ENCODE results near the gene ANGPTL2.
"Not testable (repeated sequence)": the region's sequence is repeated elsewhere in the genome, so short reads cannot be mapped to it uniquely, and the experiment has no call there.

ANGPTL2 gene

DNA sequence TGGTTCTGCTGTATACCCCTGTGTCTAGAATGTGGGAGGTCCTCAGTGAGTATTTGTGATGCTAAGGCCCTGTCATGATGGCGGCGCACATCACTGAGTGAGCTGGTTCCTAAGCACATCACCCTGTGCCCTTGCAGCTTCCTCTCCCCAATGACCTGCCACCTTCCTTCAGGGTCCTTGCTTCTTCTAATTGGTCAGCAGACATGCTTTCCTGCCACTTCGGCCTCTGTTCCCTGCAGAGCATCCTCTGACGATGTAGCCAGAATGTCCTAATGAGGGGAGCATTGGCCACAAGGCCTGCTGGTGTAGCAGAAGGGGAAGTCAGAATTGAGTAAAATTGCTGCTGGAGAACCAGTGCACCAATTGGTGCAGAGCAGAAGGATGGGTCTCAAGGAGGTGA is 31.1 kb upstream of the ANGPTL2 start:
- H3K9ac ChIP-seq (ENCODE audit: low read depth, low read length): no peak overlapping the region
- H3K36me3 ChIP-seq (ENCODE audit: insufficient read depth, low read depth, low read length): no peaks in the 10 kb centered on the region
- H3K27ac ChIP-seq (ENCODE audit: low read length): no peak overlapping the region
- no peaks in the 10 kb centered on the region for H3K4me1 ChIP-seq (ENCODE audit: insufficient read depth, low read length)
- H3K9me3 ChIP-seq (ENCODE audit: insufficient read depth, low read depth, low read length): no peaks in the 10 kb centered on the region
- no peaks in the 10 kb centered on the region for H3K27me3 ChIP-seq (ENCODE audit: insufficient read depth, low read length)
- no peak overlapping the region for H3K4me3 ChIP-seq (ENCODE audit: low read length)

DNA sequence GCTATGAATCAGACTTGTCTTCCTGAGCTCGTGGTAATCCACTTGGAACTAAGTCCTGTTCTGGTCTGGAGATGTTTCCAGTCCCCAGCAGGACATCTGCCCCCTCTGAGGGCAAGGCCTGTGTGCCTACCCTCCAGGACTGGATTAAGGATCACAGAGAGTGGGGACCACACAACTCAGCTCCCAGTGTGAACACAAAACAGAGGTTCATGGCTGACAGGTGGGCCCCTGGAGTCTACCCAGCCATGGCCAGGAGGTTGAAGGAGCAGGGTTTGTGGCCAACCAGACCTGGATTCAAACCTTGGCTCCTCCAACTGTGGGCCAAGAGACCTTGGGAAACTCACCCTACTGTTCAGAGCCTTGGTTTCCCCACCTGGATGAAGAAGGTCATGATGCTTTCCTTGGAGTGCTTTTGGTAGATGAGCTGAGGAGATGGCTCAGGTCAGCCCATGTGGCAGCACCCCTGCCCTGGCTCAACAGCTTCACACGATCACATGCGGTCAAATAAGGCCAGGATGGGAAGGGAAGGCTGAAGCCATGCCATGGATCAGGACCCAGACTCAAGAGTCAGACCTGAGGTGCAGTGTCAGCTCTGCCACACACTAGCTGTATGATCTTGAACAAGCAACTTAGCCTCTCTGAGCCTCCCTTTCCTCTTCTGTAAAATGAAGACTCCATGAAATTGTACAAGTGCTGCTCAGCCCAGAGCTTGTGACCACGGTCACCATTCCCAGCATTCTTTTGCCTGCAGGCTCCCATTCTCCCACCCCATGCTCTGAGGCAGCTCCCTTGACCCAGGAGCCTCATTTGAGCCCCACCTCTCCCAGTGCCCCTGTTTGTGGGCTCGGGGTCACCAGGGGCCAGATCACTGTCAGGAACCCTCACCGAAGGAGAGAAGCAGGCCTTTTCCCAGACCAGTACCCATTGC is 27.3 kb upstream of the ANGPTL2 start:
- no peaks in the 10 kb centered on the region for H3K36me3 ChIP-seq (ENCODE audit: insufficient read depth, low read depth, low read length)
- H3K4me1 ChIP-seq (ENCODE audit: insufficient read depth, low read length): no peaks in the 10 kb centered on the region
- no peaks in the 10 kb centered on the region for H3K27me3 ChIP-seq (ENCODE audit: insufficient read depth, low read length)
- H3K27ac ChIP-seq (ENCODE audit: low read length): no peak overlapping the region
- no peak overlapping the region for H3K9ac ChIP-seq (ENCODE audit: low read depth, low read length)
- no peak overlapping the region for H3K4me3 ChIP-seq (ENCODE audit: low read length)
- H3K9me3 ChIP-seq (ENCODE audit: insufficient read depth, low read depth, low read length): no peaks in the 10 kb centered on the region

DNA sequence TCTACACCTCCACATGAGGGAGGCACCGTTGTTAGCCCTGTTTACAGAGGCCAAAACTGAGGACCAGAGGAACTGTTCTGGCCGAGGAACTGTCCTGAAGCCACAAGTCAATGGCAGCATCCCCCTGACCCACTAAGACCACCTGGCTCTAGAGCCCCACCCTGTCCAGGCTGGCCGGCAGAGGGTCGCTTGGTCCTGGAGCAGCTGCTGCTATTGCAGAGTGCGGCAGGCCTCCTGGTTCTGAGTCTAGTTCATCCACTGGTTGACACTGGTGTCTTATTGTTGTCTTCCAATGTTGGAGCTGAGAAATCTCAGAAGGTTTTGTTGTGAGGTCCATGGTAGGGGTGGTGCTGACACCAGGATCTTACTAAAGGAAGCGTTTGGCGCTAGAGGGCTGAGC is 26.6 kb upstream of the ANGPTL2 start:
- Histone ChIP-seq H3K27ac (ENCODE audit: low read length) (no peak overlapping the region), H3K9me3 (ENCODE audit: insufficient read depth, low read depth, low read length) (no peaks in the 10 kb centered on the region), H3K9ac (ENCODE audit: low read depth, low read length) (no peak overlapping the region), H3K27me3 (ENCODE audit: insufficient read depth, low read length) (no peaks in the 10 kb centered on the region), H3K4me3 (ENCODE audit: low read length) (no peak overlapping the region), H3K4me1 (ENCODE audit: insufficient read depth, low read length) (no peaks in the 10 kb centered on the region), H3K36me3 (ENCODE audit: insufficient read depth, low read depth, low read length) (no peaks in the 10 kb centered on the region)

DNA sequence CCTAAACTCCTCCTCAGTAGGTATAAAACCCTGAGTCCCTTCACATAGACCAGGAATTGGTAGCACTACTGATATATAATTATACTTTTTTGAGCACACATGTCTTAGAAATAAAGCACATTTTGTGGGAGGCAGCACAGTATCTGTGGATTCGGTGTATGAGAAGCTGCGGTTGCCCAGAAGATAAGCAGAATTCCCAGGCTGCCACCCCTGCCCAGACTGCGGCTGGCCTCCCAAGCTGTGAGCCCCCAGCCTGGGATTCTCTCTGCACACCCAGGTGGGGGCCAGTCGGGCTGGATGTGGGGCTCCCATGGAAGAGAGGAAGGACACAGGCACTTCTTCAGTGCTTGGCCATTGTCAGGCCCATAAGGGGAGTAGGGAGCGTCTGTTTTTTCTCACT is 25.6 kb upstream of the ANGPTL2 start:
- Histone ChIP-seq H3K4me3 (ENCODE audit: low read length) (no peak overlapping the region), H3K36me3 (ENCODE audit: insufficient read depth, low read depth, low read length) (no peaks in the 10 kb centered on the region), H3K9ac (ENCODE audit: low read depth, low read length) (no peak overlapping the region), H3K9me3 (ENCODE audit: insufficient read depth, low read depth, low read length) (no peaks in the 10 kb centered on the region), H3K27me3 (ENCODE audit: insufficient read depth, low read length) (no peaks in the 10 kb centered on the region), H3K4me1 (ENCODE audit: insufficient read depth, low read length) (no peaks in the 10 kb centered on the region; the same call in 1 of the 2 replicates), H3K27ac (ENCODE audit: low read length) (no peak overlapping the region)

DNA sequence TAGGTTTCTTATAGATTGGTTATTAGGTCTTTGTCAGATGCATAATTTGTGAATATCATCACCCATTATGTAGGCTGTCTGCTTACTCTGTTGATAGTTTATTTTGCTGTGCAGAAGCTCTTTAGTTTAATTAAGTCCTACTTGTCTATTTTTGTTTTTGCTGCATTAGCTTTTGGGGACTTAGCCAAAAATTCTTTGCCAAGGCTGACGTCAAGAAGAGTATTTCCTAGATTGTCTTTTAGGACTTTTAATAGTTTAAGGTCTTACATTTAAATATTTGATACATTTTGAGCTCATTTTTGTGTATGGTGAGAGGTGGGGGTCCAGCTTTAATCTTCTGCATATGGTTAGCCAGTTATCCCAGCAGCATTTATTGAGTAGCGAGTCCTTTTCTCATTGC is 24.8 kb upstream of the ANGPTL2 start:
- Histone ChIP-seq H3K9me3 (ENCODE audit: insufficient read depth, low read depth, low read length) (no peaks in the 10 kb centered on the region), H3K27me3 (ENCODE audit: insufficient read depth, low read length) (no peaks in the 10 kb centered on the region), H3K4me1 (ENCODE audit: insufficient read depth, low read length) (peaks cover 5% of the 10 kb centered on the region; the same call in 1 of the 2 replicates), H3K9ac (ENCODE audit: low read depth, low read length) (no peak overlapping the region), H3K4me3 (ENCODE audit: low read length) (no peak overlapping the region), H3K36me3 (ENCODE audit: insufficient read depth, low read depth, low read length) (no peaks in the 10 kb centered on the region), H3K27ac (ENCODE audit: low read length) (no peak overlapping the region)

DNA sequence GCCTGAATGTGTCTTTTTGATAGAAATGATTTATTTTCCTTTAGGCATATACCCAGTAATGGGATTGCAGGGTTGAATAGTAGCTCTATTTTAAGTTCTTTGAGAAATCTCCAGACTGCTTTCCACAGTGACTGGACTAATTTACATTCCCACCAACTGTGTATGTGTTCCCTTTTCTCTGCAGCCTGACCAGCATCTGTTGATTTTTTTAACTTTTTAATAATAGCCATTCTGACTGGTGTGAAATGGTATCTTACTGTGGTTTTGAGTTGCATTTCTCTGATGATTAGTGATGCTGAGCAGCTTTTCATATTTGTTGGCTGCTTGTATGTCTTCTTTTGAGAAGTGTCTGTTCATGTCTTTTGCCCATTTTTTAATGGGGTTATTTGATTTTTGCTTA is 24.4 kb upstream of the ANGPTL2 start:
- not testable (repeated sequence) for H3K9ac ChIP-seq (ENCODE audit: low read depth, low read length); H3K27me3 ChIP-seq (ENCODE audit: insufficient read depth, low read length); H3K36me3 ChIP-seq (ENCODE audit: insufficient read depth, low read depth, low read length); H3K4me3 ChIP-seq (ENCODE audit: low read length); H3K27ac ChIP-seq (ENCODE audit: low read length); H3K9me3 ChIP-seq (ENCODE audit: insufficient read depth, low read depth, low read length); H3K4me1 ChIP-seq (ENCODE audit: insufficient read depth, low read length)

DNA sequence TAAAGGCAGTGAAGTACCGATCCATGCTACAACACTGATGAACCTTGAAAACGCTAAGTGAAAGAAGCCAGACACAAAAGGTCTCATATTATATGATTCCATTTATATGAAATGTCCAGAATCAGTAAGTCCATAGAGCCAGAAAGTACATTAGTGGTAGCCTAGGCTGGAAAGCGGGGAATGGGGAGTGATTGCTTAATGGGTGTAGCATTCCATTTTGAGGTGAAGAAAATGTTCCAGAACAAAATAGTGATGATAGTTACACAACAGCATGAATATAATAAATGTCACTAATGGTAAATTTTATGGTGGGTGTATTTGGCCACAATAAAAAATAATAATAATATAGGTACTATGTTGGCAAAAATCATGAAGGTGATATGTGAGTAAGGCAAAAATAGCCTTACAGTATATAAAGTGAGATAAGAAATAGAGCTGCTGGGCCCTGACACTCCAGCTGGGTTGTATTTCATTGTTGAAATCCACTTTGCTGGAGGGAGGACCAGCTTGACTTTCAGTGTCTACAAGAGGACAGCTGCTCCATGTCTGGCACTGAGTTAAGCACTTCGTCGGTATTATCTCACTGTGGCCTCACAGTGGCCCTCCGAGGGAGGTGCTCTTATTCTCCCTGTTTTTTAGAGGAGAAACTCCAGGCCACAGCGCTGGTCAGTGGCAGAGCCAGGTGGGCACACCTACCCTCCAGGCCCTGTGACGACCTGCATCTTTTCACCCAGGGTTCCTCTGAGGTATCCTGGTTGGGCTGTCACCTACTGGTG is 22.4 kb upstream of the ANGPTL2 start:
- no peak overlapping the region for H3K4me3 ChIP-seq (ENCODE audit: low read length)
- no peaks in the 10 kb centered on the region for H3K27me3 ChIP-seq (ENCODE audit: insufficient read depth, low read length)
- H3K9ac ChIP-seq (ENCODE audit: low read depth, low read length): no peak overlapping the region
- H3K27ac ChIP-seq (ENCODE audit: low read length): no peak overlapping the region
- peaks cover 8% of the 10 kb centered on the region; the same call in 1 of the 2 replicates for H3K4me1 ChIP-seq (ENCODE audit: insufficient read depth, low read length)
- H3K36me3 ChIP-seq (ENCODE audit: insufficient read depth, low read depth, low read length): no peaks in the 10 kb centered on the region
- H3K9me3 ChIP-seq (ENCODE audit: insufficient read depth, low read depth, low read length): no peaks in the 10 kb centered on the region

DNA sequence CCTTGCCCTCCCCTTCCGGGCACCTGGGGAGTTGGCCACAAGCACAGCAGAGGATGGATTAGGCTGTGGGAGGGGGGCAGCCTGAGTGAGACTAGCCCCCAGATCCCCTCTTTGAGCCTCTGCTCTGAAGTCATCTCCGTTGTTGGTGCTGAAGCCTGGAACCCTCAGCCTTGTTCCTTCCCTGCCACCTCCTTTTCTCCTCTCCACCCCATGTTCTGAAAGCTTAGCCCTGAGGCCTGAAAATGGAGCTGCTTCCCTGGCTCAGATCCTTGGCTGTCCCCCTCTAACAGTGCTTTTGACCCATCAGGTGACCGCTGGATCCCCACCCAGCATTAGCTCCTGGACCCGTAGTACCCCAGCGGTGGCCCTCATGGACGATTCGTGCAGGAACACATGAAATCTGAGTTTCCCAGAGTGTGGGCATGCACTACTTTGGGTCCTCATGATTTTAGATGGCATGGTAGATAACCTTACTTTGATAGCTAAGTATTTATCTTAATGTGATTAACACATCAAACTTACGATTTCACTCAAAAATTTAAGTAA is 21.6 kb upstream of the ANGPTL2 start:
- Histone ChIP-seq H3K9me3 (ENCODE audit: insufficient read depth, low read depth, low read length) (no peaks in the 10 kb centered on the region), H3K27me3 (ENCODE audit: insufficient read depth, low read length) (no peaks in the 10 kb centered on the region), H3K4me3 (ENCODE audit: low read length) (no peak overlapping the region), H3K36me3 (ENCODE audit: insufficient read depth, low read depth, low read length) (no peaks in the 10 kb centered on the region), H3K9ac (ENCODE audit: low read depth, low read length) (no peak overlapping the region), H3K4me1 (ENCODE audit: insufficient read depth, low read length) (peaks cover 8% of the 10 kb centered on the region; the same call in 1 of the 2 replicates), H3K27ac (ENCODE audit: low read length) (no peak overlapping the region)

DNA sequence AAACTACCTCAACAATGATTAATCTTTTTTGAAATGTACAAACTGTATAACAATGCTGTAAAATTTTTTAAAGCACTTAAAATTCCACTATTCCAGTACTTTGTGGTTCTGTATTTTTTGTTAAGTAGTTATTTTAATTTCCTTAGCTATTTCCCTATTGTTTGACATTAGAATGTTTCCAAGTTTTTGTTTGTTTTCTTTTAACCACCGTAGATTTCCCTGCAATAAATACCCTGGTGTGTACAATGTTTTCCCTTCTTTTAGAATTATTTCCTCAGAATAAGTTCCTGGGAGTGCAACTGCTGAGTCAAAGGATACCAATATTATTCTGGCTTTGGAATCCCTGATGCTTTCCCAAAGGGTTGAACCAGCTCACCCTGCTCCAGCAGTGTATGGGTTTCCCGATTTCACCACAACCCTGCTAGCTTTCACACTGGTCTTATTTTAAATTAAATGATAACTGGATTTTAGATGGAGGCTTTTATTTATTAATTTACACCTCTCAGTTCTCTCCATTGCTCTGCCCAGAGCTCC is 20.6 kb upstream of the ANGPTL2 start:
- Histone ChIP-seq H3K9ac (ENCODE audit: low read depth, low read length) (no peak overlapping the region), H3K27me3 (ENCODE audit: insufficient read depth, low read length) (no peaks in the 10 kb centered on the region), H3K4me3 (ENCODE audit: low read length) (no peak overlapping the region), H3K36me3 (ENCODE audit: insufficient read depth, low read depth, low read length) (no peaks in the 10 kb centered on the region), H3K9me3 (ENCODE audit: insufficient read depth, low read depth, low read length) (no peaks in the 10 kb centered on the region), H3K4me1 (ENCODE audit: insufficient read depth, low read length) (peaks cover 8% of the 10 kb centered on the region; the same call in 1 of the 2 replicates), H3K27ac (ENCODE audit: low read length) (no peak overlapping the region)

DNA sequence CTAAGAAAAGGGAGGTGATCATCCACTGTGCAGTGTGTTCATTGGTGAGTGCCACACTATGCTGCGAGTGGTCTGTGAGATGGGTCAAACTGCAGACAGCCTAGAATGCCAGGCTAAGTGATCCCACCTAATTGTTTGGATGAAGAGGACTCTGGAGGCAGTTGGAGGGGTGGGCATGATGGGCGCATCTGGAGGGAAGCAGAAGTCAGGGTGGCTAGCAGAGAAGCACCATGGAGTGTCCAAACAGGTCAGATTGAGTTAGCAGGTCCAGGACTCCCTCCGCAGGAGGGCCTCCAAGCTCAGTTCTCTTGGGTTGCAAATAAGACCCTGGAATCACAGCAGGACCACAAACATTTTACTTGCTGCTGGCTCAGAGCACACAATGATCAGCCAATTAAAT is 19.9 kb upstream of the ANGPTL2 start:
- Histone ChIP-seq H3K4me1 (ENCODE audit: insufficient read depth, low read length) (peaks cover 8% of the 10 kb centered on the region; the same call in 1 of the 2 replicates), H3K4me3 (ENCODE audit: low read length) (no peak overlapping the region), H3K27me3 (ENCODE audit: insufficient read depth, low read length) (no peaks in the 10 kb centered on the region), H3K9me3 (ENCODE audit: insufficient read depth, low read depth, low read length) (no peaks in the 10 kb centered on the region), H3K36me3 (ENCODE audit: insufficient read depth, low read depth, low read length) (no peaks in the 10 kb centered on the region), H3K27ac (ENCODE audit: low read length) (no peak overlapping the region), H3K9ac (ENCODE audit: low read depth, low read length) (no peak overlapping the region)

DNA sequence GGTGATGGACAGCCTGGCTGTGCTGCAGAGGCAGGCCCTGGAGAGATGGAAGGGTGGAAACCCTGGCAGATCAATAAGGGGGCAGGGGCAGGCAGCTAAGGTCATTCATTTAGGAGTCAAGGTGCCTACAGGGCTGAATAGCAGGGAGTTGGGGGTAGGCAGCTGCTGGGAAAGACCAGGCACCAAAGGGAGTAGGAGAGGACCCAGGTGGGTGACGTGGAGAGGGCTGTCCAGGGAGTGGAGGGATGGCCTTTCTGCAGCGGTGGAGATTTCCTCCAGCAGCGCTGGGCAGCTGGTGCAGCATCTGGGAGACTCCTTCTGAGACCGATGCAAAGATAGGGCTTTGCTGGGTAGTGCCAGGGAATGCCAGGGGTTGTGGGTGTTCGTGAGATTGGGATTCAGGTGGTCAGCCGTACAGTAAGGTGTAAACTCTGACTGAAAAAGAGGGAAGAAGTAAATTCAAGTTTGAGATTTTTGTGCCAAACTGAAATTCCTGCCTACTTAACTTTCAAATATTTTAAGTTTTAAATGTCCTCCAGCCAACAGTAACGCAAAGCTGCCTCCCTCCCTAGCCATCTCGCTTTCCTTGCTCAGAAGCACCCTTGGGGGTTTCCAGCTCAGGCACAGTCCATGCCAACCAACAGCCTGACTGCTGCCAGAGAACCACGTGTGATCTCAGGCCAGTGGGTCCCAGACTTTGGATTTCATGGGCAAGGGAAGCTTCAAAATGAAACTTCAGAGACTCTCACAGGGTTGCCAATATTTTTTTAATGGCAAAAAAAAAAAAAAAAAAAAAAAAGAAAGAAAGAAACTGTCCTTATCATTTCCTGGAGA is 18.6 kb upstream of the ANGPTL2 start:
- H3K36me3 ChIP-seq (ENCODE audit: insufficient read depth, low read depth, low read length): no peaks in the 10 kb centered on the region
- H3K27ac ChIP-seq (ENCODE audit: low read length): no peak overlapping the region
- peaks cover 8% of the 10 kb centered on the region; the same call in 1 of the 2 replicates for H3K4me1 ChIP-seq (ENCODE audit: insufficient read depth, low read length)
- no peaks in the 10 kb centered on the region for H3K27me3 ChIP-seq (ENCODE audit: insufficient read depth, low read length)
- no peak overlapping the region for H3K9ac ChIP-seq (ENCODE audit: low read depth, low read length)
- no peak overlapping the region for H3K4me3 ChIP-seq (ENCODE audit: low read length)
- H3K9me3 ChIP-seq (ENCODE audit: insufficient read depth, low read depth, low read length): no peaks in the 10 kb centered on the region
